ENCODE measurements around the gene FASTKD1. TPM values are rescaled to one million over a fixed set of nuclear protein-coding genes. Genes with fewer than 3 reads are reported as not detected.

Gene FASTKD1, protein sequence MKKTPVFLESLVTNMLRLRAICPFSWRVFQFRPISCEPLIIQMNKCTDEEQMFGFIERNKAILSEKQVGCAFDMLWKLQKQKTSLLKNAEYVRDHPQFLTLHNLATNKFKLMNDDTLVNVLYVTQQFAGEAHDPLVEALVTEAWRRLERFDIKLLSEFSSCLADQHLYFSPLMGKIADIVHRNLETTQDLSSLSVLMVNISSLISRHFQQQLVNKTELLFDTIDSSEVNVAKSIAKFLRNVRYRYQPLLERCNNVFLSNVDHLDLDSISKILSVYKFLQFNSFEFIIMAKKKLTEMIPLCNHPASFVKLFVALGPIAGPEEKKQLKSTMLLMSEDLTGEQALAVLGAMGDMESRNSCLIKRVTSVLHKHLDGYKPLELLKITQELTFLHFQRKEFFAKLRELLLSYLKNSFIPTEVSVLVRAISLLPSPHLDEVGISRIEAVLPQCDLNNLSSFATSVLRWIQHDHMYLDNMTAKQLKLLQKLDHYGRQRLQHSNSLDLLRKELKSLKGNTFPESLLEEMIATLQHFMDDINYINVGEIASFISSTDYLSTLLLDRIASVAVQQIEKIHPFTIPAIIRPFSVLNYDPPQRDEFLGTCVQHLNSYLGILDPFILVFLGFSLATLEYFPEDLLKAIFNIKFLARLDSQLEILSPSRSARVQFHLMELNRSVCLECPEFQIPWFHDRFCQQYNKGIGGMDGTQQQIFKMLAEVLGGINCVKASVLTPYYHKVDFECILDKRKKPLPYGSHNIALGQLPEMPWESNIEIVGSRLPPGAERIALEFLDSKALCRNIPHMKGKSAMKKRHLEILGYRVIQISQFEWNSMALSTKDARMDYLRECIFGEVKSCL
- total RNA-seq = 51.5 TPM

GRCh38 chr2:169573160-169573973 is at the start of gene FASTKD1:
FASTKD1 (minus strand) TSS chr2:169573865; CDS start chr2:169572029, 1,836 bp downstream.

DNA sequence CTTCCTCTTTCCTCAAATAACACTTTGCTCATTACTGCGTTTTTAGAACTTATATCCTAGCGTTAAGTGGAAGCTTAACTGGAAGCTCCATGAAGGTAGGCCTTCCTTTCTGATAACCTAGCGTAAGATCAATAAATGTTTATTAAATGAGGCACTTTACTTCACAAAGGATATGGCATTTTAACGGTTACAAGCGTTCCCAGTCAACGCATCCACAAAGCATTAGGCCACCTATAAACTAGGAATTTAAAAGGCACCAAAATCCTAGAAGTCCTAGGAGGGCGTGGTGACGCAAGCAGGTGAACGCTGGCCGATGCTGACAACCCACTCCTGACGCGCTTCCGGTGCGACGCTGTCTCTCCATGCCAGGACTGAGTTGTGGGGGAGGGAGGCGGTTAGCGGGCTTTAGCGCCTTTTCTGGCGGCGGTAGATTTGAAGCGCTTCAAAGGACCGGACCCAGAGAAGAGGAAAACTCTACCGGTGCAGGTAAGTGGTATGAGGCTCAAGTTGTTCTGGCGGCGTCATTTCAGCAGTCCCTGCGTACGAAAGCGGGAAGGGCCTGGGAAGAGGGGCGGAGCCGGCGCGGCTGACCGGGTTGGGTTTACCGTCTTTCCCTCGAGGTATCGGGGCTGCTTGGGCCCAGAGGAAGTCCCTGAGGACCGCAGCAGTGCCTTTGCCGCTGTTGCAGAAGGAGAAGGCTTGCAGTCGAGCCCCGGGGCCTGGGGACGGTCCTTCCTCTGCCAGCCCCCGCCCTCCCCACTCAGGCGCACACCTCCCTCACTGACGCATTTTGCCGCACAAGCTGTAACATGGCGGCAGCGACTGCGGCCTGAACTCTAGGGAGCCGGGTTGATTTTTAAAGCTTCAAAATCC is 10.6 kb upstream of the FASTKD1 start, which contains the start of gene PPIG:
Gene PPIG (plus strand): TSS at position 347 of the 873 bp plus-strand sequence. CDS start 19,691 bp downstream, outside the sequence.

DNA sequence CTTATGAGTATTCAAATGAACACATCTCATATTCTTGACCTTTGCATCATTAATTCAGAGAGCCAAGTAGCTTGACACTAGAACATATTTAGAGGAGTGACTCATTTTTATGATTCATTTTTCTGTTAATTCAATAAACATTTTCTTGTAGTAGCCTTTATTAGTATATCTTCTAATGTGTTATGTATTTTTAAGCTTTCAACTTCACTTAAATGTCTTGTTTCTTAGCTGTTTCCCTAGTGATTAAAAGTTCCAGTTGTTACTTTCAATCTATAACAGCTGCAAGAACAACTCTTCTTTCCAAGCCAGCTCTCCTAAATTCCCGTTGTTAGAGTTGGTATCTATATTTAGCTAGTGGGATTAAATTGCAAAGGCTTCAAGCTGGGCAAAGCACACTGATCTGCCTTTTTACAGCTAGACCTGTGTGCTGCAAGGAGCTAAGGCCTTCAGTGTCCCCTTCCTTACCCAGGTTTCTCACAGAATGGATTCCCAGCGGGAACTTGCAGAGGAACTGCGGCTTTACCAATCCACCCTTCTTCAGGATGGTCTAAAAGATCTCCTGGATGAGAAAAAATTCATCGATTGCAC is 64.3 kb downstream of the FASTKD1 start, which contains the start of gene KLHL41:
Gene KLHL41 (plus strand): TSS at position 405 of the 588 bp plus-strand sequence. CDS start 77 bp downstream, at position 482.

Other genes starting within 250 kb of the FASTKD1 start
- 88.0 TPM for gene LRP2, start 211.3 kb downstream of the FASTKD1 start, total RNA-seq
- gene BBS5, start 94.4 kb downstream of the FASTKD1 start, total RNA-seq = 33.8 TPM
- gene KLHL41, start 64.2 kb downstream of the FASTKD1 start, total RNA-seq = 209 TPM
- gene PPIG, start 10.5 kb upstream of the FASTKD1 start, total RNA-seq = 68.1 TPM
- gene CFAP210, start 120.5 kb upstream of the FASTKD1 start, total RNA-seq = 1.2 TPM
- 19.4 TPM for gene PHOSPHO2, start 120.6 kb upstream of the FASTKD1 start, total RNA-seq
- gene KLHL23, start 160.0 kb upstream of the FASTKD1 start, total RNA-seq = 62.1 TPM
- gene SSB, start 225.0 kb upstream of the FASTKD1 start, total RNA-seq = 114 TPM